Measurements from ENCODE around the gene STEAP4. TPM values are rescaled to one million over a fixed set of nuclear protein-coding genes. Genes with fewer than 3 reads are reported as not detected.

STEAP4 gene
- total and polyA plus RNA-seq, 12 donors: 5.1 to 64.9 (median 13.2) TPM

DNA sequence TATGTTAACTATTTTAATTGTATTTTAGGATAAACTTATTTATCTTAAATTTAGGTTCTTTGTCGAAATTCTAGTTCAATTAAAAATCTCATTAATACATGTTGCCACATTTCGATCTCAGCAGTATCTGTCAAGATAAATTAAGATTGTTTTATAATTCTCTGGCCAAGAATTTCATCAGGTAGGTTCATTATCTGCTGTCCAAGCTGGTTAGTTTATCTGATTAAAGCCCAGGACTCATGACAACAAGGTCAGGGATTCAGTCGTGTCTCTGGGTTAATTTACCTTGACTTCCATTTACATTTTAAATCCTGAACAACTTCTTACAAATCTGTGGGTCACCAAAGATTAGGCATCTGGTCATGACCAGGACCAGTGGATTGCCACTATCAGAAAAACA, 7.6 kb downstream of the STEAP4 start:
- Histone ChIP-seq H3K4me3 (no peak overlapping the region), H3K9me3 (no peaks in the 10 kb centered on the region), H3K36me3 (no peaks in the 10 kb centered on the region), H3K4me1 (peaks cover 0 to 30% (median 20%) of the 10 kb centered on the region in 9 donors), H3K27me3 (no peaks in the 10 kb centered on the region), H3K27ac (no peak overlapping the region)
- no peak for TF ChIP-seq CTCF (IDR thresholded peaks at IDR 0.05)
- intact Hi-C loops (cut with DNase I): no loop called here
- WGBS, 2 donors: 75 to 87% methylated on average over 3 of the region's 3 CpGs
- ATAC-seq (no peak), DNase-seq (no peak)

GRCh38 chr7:88293866-88294265, 12.8 kb downstream of the STEAP4 start:
- H3K4me3 ChIP-seq: no peak overlapping the region
- no peaks in the 10 kb centered on the region for H3K27me3 ChIP-seq
- H3K4me1 ChIP-seq: peaks cover 0 to 5% (median 0%) of the 10 kb centered on the region in 9 donors
- ATAC-seq (no peak), DNase-seq (no peak)
- intact Hi-C loops (cut with DNase I): no loop called here
- no peak for TF ChIP-seq CTCF (IDR thresholded peaks at IDR 0.05)
- H3K36me3 ChIP-seq: peaks cover 0 to 13% (median 0%) of the 10 kb centered on the region in 9 donors
- WGBS, 2 donors: 94 to 100% methylated on average over 1 of the region's 1 CpG
- no peak overlapping the region for H3K27ac ChIP-seq
- no peaks in the 10 kb centered on the region for H3K9me3 ChIP-seq

GRCh38 chr7:88291398-88292173, 15.1 kb downstream of the STEAP4 start:
- Histone ChIP-seq H3K4me3 (no peak overlapping the region), H3K36me3 (peaks cover 0 to 27% (median 0%) of the 10 kb centered on the region in 9 donors), H3K27me3 (no peaks in the 10 kb centered on the region), H3K27ac (no peak overlapping the region), H3K4me1 (peaks cover 0 to 5% (median 0%) of the 10 kb centered on the region in 9 donors), H3K9me3 (no peaks in the 10 kb centered on the region)
- intact Hi-C loops (cut with DNase I): no loop called here
- TF ChIP-seq CTCF (IDR thresholded peaks at IDR 0.05): no peak
- peak in 3 of 8 donors; percentile 34 to 39 (median 37) for ATAC-seq
- DNase-seq: no peak
- 81 to 84% methylated on average over 11 of the region's 11 CpGs for WGBS, 2 donors

DNA sequence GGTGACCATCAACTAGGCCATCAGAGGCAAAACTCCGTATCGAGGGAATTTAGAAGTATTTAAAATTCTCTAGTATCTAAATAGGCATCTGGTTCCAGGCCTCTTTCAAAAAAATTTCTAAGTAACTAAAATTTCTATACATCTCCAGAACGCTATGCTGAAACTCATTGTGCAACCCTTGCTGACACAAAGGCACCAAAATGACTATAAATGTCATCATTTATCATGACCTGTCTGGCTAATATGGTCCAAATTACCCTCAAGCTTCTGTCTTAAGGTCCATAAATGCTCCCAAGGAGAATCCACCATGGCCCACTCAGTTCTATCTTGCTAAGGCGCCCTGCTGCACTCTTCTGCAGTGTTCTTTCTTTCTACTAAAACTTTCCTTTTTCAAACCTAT, 16.2 kb downstream of the STEAP4 start:
- ATAC-seq: no peak
- Histone ChIP-seq H3K36me3 (peaks cover 0 to 27% (median 0%) of the 10 kb centered on the region in 9 donors), H3K9me3 (no peaks in the 10 kb centered on the region), H3K27me3 (no peaks in the 10 kb centered on the region), H3K4me1 (peaks cover 0 to 5% (median 0%) of the 10 kb centered on the region in 9 donors), H3K27ac (no peak overlapping the region), H3K4me3 (no peak overlapping the region)
- intact Hi-C loops (cut with DNase I): no loop called here
- WGBS, 2 donors: 89 to 94% methylated on average over 4 of the region's 4 CpGs
- no peak for DNase-seq
- TF ChIP-seq CTCF (IDR thresholded peaks at IDR 0.05): no peak

Measured in heart right ventricle (tissue), 16 donors.